ENCODE data around the gene DNLZ.

DNA sequence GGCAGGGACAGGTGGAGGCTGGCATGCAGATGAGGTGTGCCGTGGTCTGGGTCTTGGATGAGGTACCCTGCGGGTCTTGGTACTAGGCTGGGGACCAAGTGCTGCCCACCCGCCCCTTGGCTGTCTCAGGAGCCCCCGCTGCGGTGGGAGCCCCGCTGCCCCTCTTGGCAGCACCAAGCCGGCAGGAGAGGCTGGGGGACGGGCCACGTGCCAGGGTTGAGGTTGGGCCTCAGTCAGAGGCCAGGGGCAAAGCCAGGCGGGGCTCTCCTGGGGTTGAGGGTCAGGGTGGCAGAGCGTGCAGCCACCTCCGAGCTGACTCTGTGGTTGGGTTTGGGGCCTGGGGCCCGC lies 8.0 kb upstream of the DNLZ start:
- TF ChIP-seq POLR2A (IDR thresholded peaks at IDR 0.05), result no peak
- TF ChIP-seq, protein P1, sequence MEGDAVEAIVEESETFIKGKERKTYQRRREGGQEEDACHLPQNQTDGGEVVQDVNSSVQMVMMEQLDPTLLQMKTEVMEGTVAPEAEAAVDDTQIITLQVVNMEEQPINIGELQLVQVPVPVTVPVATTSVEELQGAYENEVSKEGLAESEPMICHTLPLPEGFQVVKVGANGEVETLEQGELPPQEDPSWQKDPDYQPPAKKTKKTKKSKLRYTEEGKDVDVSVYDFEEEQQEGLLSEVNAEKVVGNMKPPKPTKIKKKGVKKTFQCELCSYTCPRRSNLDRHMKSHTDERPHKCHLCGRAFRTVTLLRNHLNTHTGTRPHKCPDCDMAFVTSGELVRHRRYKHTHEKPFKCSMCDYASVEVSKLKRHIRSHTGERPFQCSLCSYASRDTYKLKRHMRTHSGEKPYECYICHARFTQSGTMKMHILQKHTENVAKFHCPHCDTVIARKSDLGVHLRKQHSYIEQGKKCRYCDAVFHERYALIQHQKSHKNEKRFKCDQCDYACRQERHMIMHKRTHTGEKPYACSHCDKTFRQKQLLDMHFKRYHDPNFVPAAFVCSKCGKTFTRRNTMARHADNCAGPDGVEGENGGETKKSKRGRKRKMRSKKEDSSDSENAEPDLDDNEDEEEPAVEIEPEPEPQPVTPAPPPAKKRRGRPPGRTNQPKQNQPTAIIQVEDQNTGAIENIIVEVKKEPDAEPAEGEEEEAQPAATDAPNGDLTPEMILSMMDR (IDR thresholded peaks at IDR 0.05), result no peak
